Activated CD4-positive, alpha-beta T cell treated with anti-CD3 and anti-CD28 coated beads for 36 hours (primary cell): ENCODE measurements around the gene CTCF. TPM values are rescaled to one million over a fixed set of nuclear protein-coding genes. Genes with fewer than 3 reads are reported as not detected.
A peak's percentile ranks its signal among the peaks of the same experiment; 100 is the strongest.

Source experiments
- ATAC-seq: fragments of 200-7000 bp; cut with Tn5 transposase; one replicate; pipeline ENCODE4 v1.10.0; 2021; ENCODE audit warnings: mild to moderate bottlenecking, moderate library complexity
- CTCF ChIA-PET: fragments of 350-600 bp; sonication (Branson Sonifier 250); formaldehyde crosslinking; loops from one replicate; lab custom pipeline; 2021; ENCODE audit warnings: antibody characterized with exemption; lab: Charles Lee
- POLR2A ChIA-PET: fragments of 350-600 bp; sonication (Branson Sonifier 250); formaldehyde crosslinking; loops from one replicate; lab custom pipeline; 2021; ENCODE audit warnings: antibody characterized with exemption, inconsistent platforms; lab: Charles Lee
- DNase-seq: peaks from one replicate; pipeline ENCODE4 v3.0.0-alpha.2; 2020
- H3K27ac Mint-ChIP-seq: one replicate; pipeline ENCODE4 v1.8.0; 2021; ENCODE audit warnings: mixed read lengths
- H3K27me3 Mint-ChIP-seq: one replicate; pipeline ENCODE4 v1.8.0; 2021; ENCODE audit warnings: mixed read lengths
- H3K36me3 Mint-ChIP-seq: one replicate; pipeline ENCODE4 v1.8.0; 2021; ENCODE audit warnings: low read depth, mixed read lengths
- H3K4me1 Mint-ChIP-seq: one replicate; pipeline ENCODE4 v1.8.0; 2021; ENCODE audit warnings: mixed read lengths
- H3K4me3 Mint-ChIP-seq: one replicate; pipeline ENCODE4 v1.8.0; 2021; ENCODE audit warnings: mild to moderate bottlenecking, moderate library complexity, mixed read lengths
- H3K9me3 Mint-ChIP-seq: one replicate; pipeline ENCODE4 v1.8.0; 2021; ENCODE audit warnings: low read depth, mixed read lengths
- intact Hi-C, 2 experiments: fragments of 100-400 bp; cut with DNase I in 1 of 2; cut with micrococcal nuclease in 1 of 2; formaldehyde crosslinking; loops; one replicate each; pipeline versions ENCODE4 v1.14.2 to v1.15.1; 2022 to 2024; cut with DNase I, micrococcal nuclease
- total RNA-seq, 2 experiments: library from RNA; stranded (reverse); gene quantifications; one replicate each; pipeline ENCODE4 v1.2.3, GENCODE V29; 2021

Gene CTCF
- total RNA-seq, 2 experiments from 2014 or later = 51.0 to 66.4 TPM

GRCh38 chr16:67657751-67658518, 95.6 kb downstream of the CTCF start:
- peak overlapping the region; percentile 90 for H3K4me3 Mint-ChIP-seq
- no peak for DNase-seq
- H3K27ac Mint-ChIP-seq = no peak overlapping the region
- H3K36me3 Mint-ChIP-seq = peaks cover 35% of the 10 kb centered on the region
- CTCF ChIA-PET = interaction anchor here (0.5 to 7.4 kb wide), 11 partner anchors 9 to 465 kb away, joined by 3 to 77 read pairs (median 4); partner anchors contain the start of gene CARMIL2
- H3K27me3 Mint-ChIP-seq = no peaks in the 10 kb centered on the region
- no peak for ATAC-seq
- intact Hi-C loops = loop anchor here in 1 of 2 experiments (2.0 kb wide), 1 partner anchor 13 kb away; the partner anchor contains the start of gene CARMIL2
- H3K9me3 Mint-ChIP-seq = no peaks in the 10 kb centered on the region
- H3K4me1 Mint-ChIP-seq = peaks cover 16% of the 10 kb centered on the region
- POLR2A ChIA-PET = interaction anchor here (0.5 to 1.0 kb wide), 3 partner anchors 81 to 605 kb away, joined by 3 to 4 read pairs (median 3); no protein-coding TSS in a partner anchor

- H3K36me3 Mint-ChIP-seq = peaks cover 35% of the 10 kb centered on the region
- H3K27me3 Mint-ChIP-seq = no peaks in the 10 kb centered on the region
- no peaks in the 10 kb centered on the region for H3K9me3 Mint-ChIP-seq
- POLR2A ChIA-PET = interaction anchor here (0.5 to 1.2 kb wide), 6 partner anchors 12 to 378 kb away, joined by 3 to 4 read pairs (median 4); partner anchors contain the start of genes RANBP10 and TSNAXIP1
- intact Hi-C loops = loop anchor here in 1 of 2 experiments (2.0 kb wide), 1 partner anchor 14 kb away; the partner anchor contains the start of gene CARMIL2
- no peak for ATAC-seq
- H3K4me1 Mint-ChIP-seq = peaks cover 16% of the 10 kb centered on the region
- peak overlapping the region; percentile 90 for H3K4me3 Mint-ChIP-seq
- CTCF ChIA-PET = interaction anchor here (0.6 to 7.4 kb wide), 11 partner anchors 8 to 169 kb away, joined by 3 to 77 read pairs (median 4); partner anchors contain the start of gene CARMIL2
- H3K27ac Mint-ChIP-seq = peak overlapping the region; percentile 60
- DNase-seq = no peak
Measured at GRCh38 chr16:67658849-67659674, 96.7 kb downstream of the CTCF start.

GRCh38 chr16:67659675-67660563, 97.6 kb downstream of the CTCF start, which contains the start of gene ACD:
Gene ACD (minus strand): TSS chr16:67660260. CDS start chr16:67660220, 40 bp downstream.
- peak within 1 kb of the TSS; percentile 90 for H3K4me3 Mint-ChIP-seq
- no peaks in the 10 kb centered on the region for H3K27me3 Mint-ChIP-seq
- ChIA-PET POLR2A (interaction anchor here (0.5 to 1.5 kb wide), 10 partner anchors 9 to 185 kb away, joined by 3 to 13 read pairs (median 4); partner anchors contain the start of genes ATP6V0D1, CARMIL2, CTCF and RANBP10), CTCF (interaction anchor here (0.6 to 7.4 kb wide), 11 partner anchors 15 to 259 kb away, joined by 3 to 77 read pairs (median 4); partner anchors contain the start of genes CARMIL2 and CTCF)
- intact Hi-C loops = loop anchor here (1.0 to 5.0 kb wide), 23 partner anchors 15 to 1527 kb away; partner anchors contain the start of genes ATP6V0D1 (in 2 of the 2), CTCF (in 2 of the 2), FHOD1 (in 2 of the 2) and NFATC3 (in 2 of the 2)
- peaks cover 18% of the 10 kb centered on the region for H3K4me1 Mint-ChIP-seq
- H3K27ac Mint-ChIP-seq = peak within 1 kb of the TSS; percentile 91
- ATAC-seq (peak; percentile 78), DNase-seq (peak; percentile 97)
- peaks cover 31% of the 10 kb centered on the region for H3K36me3 Mint-ChIP-seq
- H3K9me3 Mint-ChIP-seq = no peaks in the 10 kb centered on the region

- no peaks in the 10 kb centered on the region for H3K27me3 Mint-ChIP-seq
- peaks cover 21% of the 10 kb centered on the region for H3K4me1 Mint-ChIP-seq
- DNase-seq (peak; percentile 98), ATAC-seq (peak; percentile 83)
- intact Hi-C loops = loop anchor here (1.0 to 5.0 kb wide), 22 partner anchors 16 to 1527 kb away; partner anchors contain the start of genes ATP6V0D1 (in 2 of the 2), CTCF (in 2 of the 2), FHOD1 (in 2 of the 2) and NFATC3 (in 2 of the 2)
- peak within 1 kb of the TSS; percentile 90 for H3K4me3 Mint-ChIP-seq
- ChIA-PET CTCF (interaction anchor here (0.6 to 7.4 kb wide), 11 partner anchors 10 to 259 kb away, joined by 3 to 77 read pairs (median 4); partner anchors contain the start of genes CARMIL2 and CTCF), POLR2A (interaction anchor here (0.7 to 1.5 kb wide), 7 partner anchors 10 to 184 kb away, joined by 3 to 13 read pairs (median 4); partner anchors contain the start of genes ATP6V0D1, CARMIL2, CTCF and RANBP10)
- peaks cover 27% of the 10 kb centered on the region for H3K36me3 Mint-ChIP-seq
- no peaks in the 10 kb centered on the region for H3K9me3 Mint-ChIP-seq
- peak within 1 kb of the TSS; percentile 91 for H3K27ac Mint-ChIP-seq
Measured at GRCh38 chr16:67660564-67661028, 98.3 kb downstream of the CTCF start, which contains the start of gene PARD6A. Gene PARD6A (plus strand): TSS chr16:67660960. CDS start chr16:67661039, 79 bp downstream.

- H3K27ac Mint-ChIP-seq = peak overlapping the region; percentile 53
- POLR2A ChIA-PET = interaction anchor here (0.6 to 1.5 kb wide), 2 partner anchors 10 to 639 kb away, joined by 3 to 6 read pairs; no protein-coding TSS in a partner anchor
- no peak for ATAC-seq
Measured at GRCh38 chr16:67661101-67661761, 98.9 kb downstream of the CTCF start.

GRCh38 chr16:67661886-67662652, 99.7 kb downstream of the CTCF start:
- Mint-ChIP-seq H3K9me3 (no peaks in the 10 kb centered on the region), H3K27ac (no peak overlapping the region), H3K4me3 (peak overlapping the region; percentile 90), H3K36me3 (peaks cover 22% of the 10 kb centered on the region), H3K4me1 (peaks cover 26% of the 10 kb centered on the region), H3K27me3 (no peaks in the 10 kb centered on the region)
- DNase-seq (no peak), ATAC-seq (no peak)
- intact Hi-C loops = loop anchor here (2.0 to 5.0 kb wide), 6 partner anchors 115 to 1525 kb away; partner anchors contain the start of genes AGRP (in 1 of the 2), ATP6V0D1 (in 1 of the 2), FHOD1 (in 1 of the 2) and HSF4 (in 1 of the 2)
- POLR2A ChIA-PET = interaction anchor here (1.2 kb wide), 1 partner anchor 101 kb away, joined by 4 read pairs; no protein-coding TSS in a partner anchor
- CTCF ChIA-PET = interaction anchor here (0.6 to 7.4 kb wide), 13 partner anchors 10 to 172 kb away, joined by 3 to 77 read pairs (median 4); partner anchors contain the start of genes CARMIL2 and CTCF

More at GRCh38 chr16:67661101-67661761, 98.9 kb downstream of the CTCF start:
- no peaks in the 10 kb centered on the region for H3K27me3 Mint-ChIP-seq
- intact Hi-C loops = loop anchor here (2.0 to 5.0 kb wide), 6 partner anchors 114 to 1526 kb away; partner anchors contain the start of genes AGRP (in 1 of the 2), ATP6V0D1 (in 1 of the 2), FHOD1 (in 1 of the 2) and HSF4 (in 1 of the 2)
- DNase-seq = peak; percentile 58
- H3K4me3 Mint-ChIP-seq = peak overlapping the region; percentile 90
- no peaks in the 10 kb centered on the region for H3K9me3 Mint-ChIP-seq
- CTCF ChIA-PET = interaction anchor here (0.6 to 7.4 kb wide), 9 partner anchors 9 to 257 kb away, joined by 3 to 77 read pairs (median 4); partner anchors contain the start of genes CARMIL2 and CTCF
- H3K36me3 Mint-ChIP-seq = peaks cover 23% of the 10 kb centered on the region
- H3K4me1 Mint-ChIP-seq = peaks cover 25% of the 10 kb centered on the region

- no peak overlapping the region for H3K4me3 Mint-ChIP-seq
- H3K4me1 Mint-ChIP-seq = peaks cover 32% of the 10 kb centered on the region
- ChIA-PET CTCF (interaction anchor here (0.6 to 7.4 kb wide), 17 partner anchors 11 to 436 kb away, joined by 3 to 77 read pairs (median 4); partner anchors contain the start of genes ATP6V0D1, CARMIL2, CTCF and TMEM208), POLR2A (interaction anchor here (1.2 kb wide), 1 partner anchor 101 kb away, joined by 4 read pairs; no protein-coding TSS in a partner anchor)
- H3K36me3 Mint-ChIP-seq = peaks cover 22% of the 10 kb centered on the region
- H3K27ac Mint-ChIP-seq = no peak overlapping the region
- no peaks in the 10 kb centered on the region for H3K9me3 Mint-ChIP-seq
- ATAC-seq = no peak
- no peak for DNase-seq
- intact Hi-C loops = loop anchor here (5.0 kb wide), 5 partner anchors 115 to 1525 kb away; partner anchors contain the start of genes AGRP (in 1 of the 2), ATP6V0D1 (in 1 of the 2), FHOD1 (in 1 of the 2) and HSF4 (in 1 of the 2)
- H3K27me3 Mint-ChIP-seq = no peaks in the 10 kb centered on the region
Measured at GRCh38 chr16:67662653-67663010, 100.3 kb downstream of the CTCF start.
